ENCODE data around the gene DEFB113.
"Not testable (repeated sequence)": the region's sequence is repeated elsewhere in the genome, so short reads cannot be mapped to it uniquely, and the experiment has no call there.

DEFB113 gene, protein sequence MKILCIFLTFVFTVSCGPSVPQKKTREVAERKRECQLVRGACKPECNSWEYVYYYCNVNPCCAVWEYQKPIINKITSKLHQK

DNA sequence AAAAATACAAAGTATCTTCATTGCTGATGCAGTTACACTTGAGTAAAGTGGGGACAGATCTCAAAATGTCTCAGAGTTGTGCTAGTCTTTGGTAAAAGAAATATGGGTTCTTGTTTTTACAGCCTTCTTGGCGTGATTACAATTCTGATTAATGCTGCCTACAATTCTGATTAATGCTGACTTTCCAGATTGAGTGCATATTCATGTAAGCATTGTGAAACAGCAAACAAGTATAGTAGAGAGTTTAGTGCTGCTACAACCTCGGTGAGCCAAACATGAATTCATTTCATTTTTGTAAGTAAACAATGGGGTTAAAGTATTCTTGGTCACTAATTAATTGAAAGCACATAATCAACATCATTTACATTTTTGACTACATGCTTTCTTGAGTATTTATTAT lies at the start of gene DEFB113:
TSS of gene DEFB113 (minus strand) at position 21 of the 400 bp plus-strand sequence. CDS start at position 21, 0 bp downstream.
- no peak for DNase-seq (ENCODE audit: low read depth in 2 of 2)

DNA sequence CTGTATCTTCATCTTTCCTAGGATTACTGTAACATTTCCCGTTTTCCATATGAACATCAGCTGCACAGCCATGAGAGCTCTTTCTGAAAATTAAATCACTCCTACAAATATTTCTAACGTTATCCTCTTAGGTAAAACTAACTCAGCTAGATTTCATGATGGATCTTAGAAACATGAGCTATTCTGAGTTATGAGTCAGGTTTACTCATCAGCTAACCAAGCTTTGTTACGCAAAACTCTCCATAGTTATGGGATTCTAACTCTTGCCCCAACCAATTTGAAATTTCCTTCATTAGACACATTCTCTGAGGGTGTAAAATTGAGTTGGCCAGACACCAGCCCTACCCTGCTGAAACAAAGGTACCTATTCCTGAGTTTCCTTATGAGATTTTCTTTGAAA lies 38.4 kb upstream of the DEFB113 start:
- no peak for DNase-seq (ENCODE audit: low read depth in 2 of 2)

DNA sequence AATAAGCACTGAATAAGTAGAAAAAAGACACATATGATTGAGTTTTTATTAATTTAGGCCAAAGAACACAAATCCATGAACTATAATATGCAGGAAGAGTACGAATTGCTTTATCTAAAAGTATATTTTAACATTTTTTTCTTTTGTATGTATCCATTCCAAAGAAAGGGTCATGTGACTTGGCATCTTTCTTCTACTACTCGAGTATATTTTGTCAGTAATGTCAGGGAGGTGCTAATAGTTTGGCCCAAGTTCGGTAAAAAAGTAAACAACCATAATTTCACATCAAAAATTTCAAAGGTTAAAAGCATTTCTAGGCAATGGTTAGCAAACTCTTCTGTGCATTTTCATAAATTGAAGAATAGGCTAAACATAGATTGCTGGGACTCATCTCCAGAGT lies 33.7 kb upstream of the DEFB113 start:
- DNase-seq (ENCODE audit: low read depth in 2 of 2) = no peak

DNA sequence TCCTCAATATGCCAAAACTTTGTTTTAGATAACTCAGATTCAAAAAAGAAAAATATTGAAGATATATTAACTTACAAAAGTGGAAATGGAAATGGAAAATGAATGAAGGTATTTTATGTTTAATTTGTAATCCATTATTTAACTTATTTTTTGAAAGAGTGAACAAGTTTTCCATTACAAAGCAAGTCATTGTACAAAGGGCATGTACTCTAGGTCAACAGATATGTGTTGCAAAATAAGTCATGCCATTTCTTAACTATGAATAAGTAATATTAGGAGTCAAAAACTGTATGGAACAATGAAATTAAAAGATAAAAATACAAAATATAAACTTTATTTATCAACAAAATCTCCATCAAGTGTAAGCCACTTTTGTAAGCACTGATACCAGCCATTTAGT lies 25.9 kb upstream of the DEFB113 start:
- no peak for DNase-seq (ENCODE audit: low read depth in 2 of 2)

DNA sequence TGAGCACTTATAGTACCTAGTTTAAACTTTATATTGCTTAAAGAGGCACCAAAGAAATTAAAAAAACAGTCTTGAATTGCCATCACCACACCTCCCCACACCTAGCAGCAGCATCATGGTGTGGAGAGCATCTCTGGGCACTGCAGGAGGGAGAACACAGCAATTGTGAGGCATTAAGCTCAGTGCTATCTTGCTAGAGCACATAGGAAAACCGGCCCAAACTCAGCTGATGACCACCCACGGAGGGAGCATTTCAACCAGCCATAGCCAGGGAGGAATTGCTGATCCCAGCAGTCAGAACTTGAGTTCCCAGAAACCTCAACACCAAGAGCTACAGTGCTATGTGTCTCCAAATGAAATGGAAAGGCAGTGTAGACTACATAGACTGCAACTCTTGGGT lies 19.5 kb upstream of the DEFB113 start:
- no peak for DNase-seq (ENCODE audit: low read depth in 2 of 2)

DNA sequence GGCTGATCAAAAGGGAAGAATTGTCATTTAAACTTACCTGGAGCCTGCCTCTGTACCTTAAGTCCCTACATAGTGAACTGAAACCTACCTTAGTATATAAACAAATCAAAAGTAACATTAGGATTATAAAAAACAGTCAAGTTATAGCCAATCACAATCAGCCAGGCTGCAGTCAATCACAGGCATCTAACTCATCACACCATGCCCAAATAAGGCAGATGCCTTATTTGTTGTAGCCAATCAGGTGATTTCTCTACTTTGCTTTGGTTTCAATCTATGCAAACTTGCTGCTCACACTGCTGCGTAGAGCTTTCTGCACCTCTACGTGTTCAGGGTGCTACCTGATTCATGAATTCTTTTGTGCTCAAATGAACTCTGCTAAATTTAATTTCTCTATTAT lies 18.3 kb upstream of the DEFB113 start:
- DNase-seq (ENCODE audit: low read depth in 2 of 2) = no peak

DNA sequence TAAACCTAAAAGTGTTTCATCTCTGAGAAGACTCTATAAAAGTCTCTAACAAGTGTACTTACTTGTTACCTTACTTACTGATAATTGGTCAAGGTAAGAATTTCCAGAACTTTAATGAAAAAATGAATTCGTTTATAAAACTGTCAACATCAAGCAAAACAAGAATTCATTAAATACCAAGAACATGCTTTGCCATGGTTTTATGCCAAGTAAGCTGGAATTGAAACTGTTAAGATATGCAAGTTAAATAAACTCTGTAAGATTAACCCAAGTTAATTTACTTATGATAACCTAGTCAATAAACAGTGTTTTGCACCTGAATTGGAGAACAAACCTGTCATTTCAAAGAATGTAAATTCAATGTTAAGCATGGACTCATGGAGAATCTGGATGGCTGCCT lies 17.1 kb upstream of the DEFB113 start:
- no peak for DNase-seq (ENCODE audit: low read depth in 2 of 2)

DNA sequence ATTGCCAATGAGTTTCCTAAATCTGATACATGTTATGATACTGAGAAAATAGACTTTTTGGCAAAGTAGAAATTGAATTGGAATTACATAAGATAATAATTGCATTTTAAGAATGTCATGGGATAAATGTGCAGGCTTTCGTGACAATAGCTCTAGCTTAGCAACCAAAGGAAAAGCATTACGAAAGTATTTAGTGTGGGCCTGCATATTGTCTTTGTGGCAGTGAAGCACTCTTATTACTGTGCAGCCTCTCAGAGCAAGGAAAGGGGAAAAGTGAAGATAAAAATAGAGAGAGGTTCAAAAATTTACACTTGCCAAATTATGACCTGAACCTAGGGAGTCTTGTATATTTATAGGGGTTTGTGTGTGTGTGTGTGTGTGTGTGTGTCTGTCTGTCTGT lies 12.6 kb upstream of the DEFB113 start:
- DNase-seq (ENCODE audit: low read depth in 2 of 2) = no peak

DNA sequence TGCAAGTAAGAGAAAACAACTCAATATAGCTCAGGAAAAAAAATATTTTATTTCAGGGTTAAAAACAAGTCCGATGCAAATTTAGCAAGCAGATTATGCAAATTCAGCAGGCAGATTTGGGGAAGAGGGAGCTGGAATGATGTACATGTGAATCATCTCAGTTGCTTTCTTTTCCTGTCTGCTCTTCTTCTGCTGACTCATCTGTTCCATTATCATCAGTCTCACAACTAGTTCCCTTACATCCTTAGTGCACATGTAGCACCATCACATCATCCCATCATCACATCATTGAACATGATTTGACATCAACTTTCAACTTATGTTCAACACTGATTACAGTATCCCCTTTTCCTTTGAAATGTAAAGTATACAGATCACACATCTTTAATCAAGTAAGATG lies 11.5 kb upstream of the DEFB113 start:
- no peak for DNase-seq (ENCODE audit: low read depth in 2 of 2)

DNA sequence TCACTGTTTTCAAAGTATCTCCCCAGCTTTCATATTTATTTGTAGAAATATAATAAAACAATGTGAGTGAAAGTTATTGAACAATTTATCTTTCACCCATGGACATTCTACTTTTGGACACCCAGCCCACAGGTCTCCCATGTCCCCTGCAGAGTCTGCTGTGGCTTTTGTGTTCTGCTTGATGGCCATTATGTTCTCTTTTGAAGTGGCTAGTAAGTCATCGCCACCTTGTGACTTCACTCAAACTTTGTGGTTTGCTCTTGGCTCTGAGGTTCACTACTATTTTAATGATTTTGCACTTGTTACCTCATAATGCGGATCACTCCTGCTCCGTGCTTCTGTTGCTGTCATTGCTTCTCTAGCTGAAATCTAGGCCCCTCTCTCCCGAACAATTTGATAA lies 10.2 kb upstream of the DEFB113 start:
- no peak for DNase-seq (ENCODE audit: low read depth in 2 of 2)

DNA sequence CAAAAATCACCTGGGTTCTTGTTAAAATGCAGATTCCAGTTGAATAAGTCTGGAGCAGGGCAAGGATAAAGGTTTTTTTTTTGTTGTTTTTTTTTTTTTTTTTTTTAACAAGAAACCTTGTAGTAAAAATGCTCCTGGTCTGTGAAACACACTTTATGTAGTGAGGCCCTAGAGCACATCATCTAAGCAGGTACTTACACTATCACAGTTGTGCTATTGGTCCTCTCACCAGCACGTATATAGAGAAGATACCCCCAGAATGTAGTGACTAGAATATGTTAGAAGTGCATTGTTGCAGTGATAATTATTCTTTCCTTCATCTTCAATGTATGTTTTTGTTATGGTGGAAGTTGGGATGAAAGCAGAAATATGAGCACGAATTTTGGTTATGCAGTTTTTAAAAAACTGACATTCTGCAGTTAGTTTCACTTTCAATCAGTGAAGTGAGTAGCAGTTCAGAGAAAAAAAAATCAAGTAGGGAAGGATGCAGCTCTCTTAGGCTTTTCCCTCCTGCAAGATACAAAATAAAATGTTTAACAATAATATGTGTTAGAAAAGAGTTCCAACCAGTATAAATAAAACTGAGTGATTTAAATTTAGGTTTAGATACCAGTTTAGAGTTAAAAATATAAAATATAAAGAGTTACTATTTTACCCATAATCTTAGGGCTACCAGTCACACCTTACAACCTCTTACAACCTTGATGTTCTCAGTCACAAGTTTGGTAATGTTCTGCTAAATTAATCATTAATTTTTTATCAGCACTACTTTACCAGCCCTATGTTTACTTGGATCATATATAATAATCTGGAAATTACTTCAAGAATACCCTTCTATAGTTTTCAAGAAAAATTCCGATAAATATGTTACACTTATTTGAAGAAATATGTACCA lies 9.2 kb upstream of the DEFB113 start:
- DNase-seq (ENCODE audit: low read depth in 2 of 2) = no peak

DNA sequence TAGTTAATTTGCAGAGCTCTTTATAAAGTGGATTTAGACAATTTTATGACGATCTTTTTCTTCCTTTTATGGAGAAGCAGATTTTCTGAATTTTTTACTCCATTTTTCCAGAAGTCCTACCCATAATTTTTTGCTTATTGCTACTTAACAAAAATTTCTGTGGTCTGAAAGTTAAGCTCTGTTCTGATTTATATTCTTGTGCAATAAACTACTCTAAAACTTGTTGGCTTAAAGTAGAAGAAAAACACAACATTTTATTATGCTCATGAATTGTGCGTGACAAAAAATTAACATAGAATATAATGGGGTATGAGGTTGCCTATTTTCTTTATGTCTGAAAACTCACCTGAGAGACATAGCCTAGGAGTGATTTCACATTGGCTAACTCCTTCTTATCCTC lies 2.6 kb downstream of the DEFB113 start:
- no peak for DNase-seq (ENCODE audit: low read depth in 2 of 2)

DNA sequence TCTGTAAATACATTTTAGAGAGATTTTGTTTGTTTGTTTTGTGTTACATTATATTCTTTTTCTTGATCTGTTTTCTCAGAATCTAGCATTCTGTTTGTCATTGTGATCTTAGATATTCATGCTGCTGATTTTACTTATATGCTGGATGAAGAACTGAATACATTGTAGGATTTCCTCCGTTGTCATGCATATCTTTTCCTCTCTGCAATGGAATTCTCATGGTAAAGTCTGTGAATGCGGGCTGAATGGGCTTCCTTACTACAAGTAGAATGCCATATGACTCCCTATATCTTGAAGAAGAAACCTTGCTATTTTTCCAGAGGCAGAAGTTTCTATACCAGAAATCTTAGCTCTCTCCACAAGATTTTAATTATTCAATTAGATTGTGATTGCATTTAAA lies 3.1 kb downstream of the DEFB113 start:
- no peak for DNase-seq (ENCODE audit: low read depth in 2 of 2)

DNA sequence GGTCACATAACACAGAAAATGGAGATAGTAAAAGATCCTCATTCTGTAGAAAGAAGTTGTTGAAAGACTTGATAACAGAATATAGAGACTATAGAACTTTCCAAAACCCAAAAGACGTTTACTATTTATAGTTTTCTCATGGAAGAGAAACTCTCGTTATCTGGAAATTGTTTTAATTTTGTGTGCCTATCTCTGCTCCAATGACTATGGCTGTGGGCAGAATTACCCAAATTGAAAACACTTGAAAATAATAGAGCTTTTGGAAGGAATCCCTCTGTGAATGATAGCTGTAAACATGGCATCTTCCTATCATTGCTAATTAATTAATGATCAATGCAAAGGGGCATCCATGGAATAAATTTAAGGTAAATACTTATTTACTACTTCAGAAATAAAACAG lies 5.4 kb downstream of the DEFB113 start, which contains the start of gene DEFB114:
TSS of gene DEFB114 (minus strand) at position 101 of the 400 bp plus-strand sequence. CDS start at position 42, 59 bp downstream.
- DNase-seq (ENCODE audit: low read depth in 2 of 2) = no peak

DNA sequence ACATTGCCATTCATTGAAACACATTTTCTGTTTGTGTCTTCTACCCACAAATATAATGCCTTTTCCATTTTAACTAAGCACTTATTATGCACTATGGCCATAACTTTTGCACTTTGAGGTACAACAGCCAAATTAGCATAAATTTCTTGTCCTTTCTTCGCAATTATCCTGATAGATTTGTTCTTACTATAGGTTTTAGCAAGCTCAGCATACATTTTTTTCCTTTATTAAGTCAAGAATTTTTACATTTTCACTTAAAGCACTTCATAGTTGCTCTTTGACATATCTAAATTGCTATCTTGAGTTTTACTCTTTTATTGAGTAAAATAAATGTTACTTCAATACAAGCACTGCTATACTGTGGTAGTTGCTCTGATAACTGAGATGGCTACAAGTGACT lies 11.2 kb downstream of the DEFB113 start:
- DNase-seq (ENCODE audit: low read depth in 2 of 2) = no peak

DNA sequence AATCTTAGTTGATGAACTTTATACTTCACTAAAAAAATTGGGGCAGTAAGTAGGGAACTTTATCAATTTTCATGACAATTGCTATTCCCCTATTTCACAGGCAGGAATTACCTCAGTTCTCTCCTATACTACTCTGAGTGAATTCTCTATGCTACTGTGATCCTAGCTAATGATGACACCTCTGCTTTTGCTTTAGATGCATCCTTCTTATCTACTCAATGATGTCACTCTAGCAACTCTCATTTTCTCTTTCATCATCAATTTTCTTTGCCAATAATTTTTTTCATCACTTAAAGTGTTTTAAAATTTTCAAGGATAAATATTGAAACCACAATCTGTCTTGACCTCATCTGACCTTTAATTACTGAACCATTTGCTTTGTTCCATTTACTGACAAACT lies 13.6 kb downstream of the DEFB113 start:
- DNase-seq (ENCODE audit: low read depth in 2 of 2) = no peak

DNA sequence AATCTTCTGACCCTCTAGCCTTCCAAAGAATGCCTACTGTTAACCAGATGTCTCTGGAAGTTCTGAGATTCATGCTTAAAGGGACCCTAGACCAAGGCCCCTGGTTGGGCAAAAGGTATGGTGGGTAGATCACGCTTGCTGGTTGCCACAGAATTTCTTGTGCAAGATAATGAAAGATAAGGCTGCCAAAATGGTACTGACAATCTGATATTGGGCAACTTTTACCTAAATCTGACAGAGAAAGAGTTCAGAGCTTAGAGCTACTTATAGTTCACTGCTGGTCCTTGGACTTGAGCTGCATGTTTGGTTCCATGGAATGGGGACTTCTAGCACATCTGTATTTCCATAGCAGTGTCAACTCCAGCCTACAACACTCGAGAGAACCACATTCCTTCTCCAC lies 17.5 kb downstream of the DEFB113 start:
- DNase-seq (ENCODE audit: low read depth in 2 of 2) = no peak

DNA sequence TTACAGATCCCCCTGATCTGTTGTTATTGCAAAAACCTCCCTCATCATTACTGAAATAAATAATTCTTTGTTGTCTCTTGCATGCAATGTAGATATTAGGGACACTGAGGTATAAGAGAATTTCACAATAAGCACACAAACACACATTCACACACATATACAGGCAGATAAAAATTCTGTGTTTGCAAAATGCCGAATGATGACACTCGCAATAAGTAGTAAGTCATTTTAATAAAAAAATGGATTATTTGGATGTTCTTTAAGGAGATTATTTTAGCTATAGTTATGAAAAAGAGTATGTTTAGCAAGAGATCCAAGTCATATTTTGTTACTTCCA lies 19.0 kb downstream of the DEFB113 start:
- no peak for DNase-seq (ENCODE audit: low read depth in 2 of 2)

DNA sequence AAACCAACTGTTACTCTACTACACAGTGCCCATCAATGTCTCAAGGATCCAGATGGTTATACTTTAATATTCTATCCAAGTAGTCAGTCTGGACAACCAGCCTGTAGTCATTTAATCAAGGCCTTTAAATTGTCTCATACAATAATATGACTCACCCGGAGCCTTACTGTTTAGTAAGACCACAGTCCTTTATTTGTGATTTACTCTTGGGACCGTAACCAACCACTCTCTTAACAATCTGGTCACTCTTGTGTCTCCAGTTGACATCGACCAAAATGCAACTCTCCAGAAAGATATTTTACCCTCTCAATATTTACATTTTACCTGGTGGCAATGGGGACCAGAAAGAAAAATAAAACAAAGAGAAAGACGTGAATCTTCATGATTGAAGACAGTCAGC lies 20.4 kb downstream of the DEFB113 start:
- DNase-seq (ENCODE audit: low read depth in 2 of 2) = no peak

DNA sequence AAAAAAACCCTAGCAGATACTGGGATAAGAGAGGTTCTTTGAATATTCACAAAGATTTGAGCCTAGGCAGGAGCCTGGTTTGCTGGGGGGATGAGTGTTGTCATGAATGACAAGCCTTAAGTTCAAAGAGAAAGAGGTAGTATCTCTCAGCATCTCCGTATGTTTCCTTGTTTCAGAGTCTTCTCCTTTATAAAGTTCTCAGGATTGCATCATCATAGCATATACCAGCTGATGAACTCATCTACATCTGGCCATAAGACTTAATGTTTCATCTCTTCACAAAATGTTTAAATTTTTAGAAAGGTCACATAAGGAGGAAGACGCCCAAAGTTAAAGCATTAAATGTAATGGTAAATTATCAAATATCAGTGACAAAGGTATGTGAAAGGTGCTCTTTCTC lies 22.6 kb downstream of the DEFB113 start:
- DNase-seq (ENCODE audit: low read depth in 2 of 2) = no peak

DNA sequence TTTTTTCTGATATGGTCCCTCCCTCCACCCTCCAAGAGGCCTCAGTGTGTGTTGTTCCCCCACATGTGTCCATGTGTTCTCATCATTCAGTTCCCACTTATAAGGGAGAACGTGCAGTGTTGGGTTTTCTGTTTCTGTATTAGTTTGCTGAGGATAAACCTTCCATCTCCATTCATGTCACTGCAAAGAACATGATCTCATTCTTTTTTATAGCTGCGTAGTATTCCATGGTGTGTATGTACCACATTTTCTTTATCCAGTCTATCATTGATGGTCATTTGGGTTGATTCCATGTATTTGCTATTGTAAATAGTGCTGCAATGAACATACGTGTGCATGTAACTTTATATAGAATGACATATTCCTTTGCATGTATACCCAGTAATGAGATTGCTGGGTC lies 25.4 kb downstream of the DEFB113 start:
- not testable (repeated sequence) for DNase-seq (ENCODE audit: low read depth in 2 of 2)

DNA sequence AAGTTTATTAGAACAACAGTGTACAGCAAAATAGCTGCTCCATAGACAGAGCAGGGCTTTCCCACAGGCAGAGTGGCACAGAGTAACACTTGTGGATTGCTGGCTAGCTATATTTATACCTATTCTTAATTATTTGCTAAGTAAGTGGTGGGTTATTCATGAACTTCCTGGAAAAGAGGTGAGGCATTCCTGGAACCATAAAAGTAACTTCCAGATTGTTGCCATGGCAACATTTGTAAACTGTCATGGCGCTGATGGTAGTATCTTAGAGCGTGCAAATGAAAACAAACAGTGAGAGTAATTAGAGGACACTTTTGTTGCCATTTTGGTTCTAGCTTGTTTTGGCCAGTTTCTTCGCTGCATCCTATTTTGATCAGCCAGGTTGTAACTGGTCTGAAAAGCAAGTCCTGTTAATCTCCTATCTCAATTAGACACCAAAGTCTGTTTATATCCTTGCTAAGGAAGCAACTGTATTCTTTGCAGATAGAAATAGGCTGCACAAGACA lies 29.4 kb downstream of the DEFB113 start:
- no peak for DNase-seq (ENCODE audit: low read depth in 2 of 2)

DNA sequence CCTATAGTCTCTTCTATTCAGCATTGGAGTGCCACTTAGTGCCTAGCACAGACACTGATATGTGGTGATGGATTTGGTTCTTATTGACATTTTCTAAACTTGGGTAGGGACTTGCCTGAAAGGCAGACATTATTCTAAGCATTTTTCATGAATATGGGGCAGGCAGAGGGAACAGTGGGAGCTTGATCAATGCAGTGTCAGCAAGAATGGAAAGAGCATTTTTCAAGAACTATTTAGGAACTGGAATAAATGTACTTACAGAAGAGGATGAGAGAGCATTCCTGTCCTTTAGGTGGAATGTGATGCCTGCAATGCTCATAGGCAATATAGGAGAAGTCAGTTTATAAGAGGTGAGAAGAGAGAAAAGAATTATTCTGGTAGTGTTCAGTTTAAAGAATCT lies 31.6 kb downstream of the DEFB113 start:
- DNase-seq (ENCODE audit: low read depth in 2 of 2) = no peak

DNA sequence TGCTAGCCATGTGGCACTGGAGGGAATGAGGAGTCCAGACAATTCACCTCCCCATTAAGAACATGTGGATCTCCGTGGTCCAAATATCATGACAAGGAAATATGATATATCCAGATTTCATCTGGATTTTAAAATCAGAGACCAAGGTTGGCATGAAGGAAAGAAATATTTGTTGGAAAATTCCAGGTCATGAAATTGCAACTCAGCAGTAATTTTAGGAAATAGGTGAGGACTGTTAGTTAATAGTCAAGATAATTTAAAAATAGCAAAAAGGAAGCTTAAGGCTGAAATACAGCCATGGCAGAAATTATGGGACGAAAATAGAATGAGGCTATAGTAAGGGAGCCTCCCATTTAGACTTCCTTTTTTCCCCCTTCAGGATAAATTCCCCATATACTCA lies 32.4 kb downstream of the DEFB113 start:
- DNase-seq (ENCODE audit: low read depth in 2 of 2) = no peak
